Measurements from ENCODE around the gene ADM. TPM values are rescaled to one million over a fixed set of nuclear protein-coding genes. Genes with fewer than 3 reads are reported as not detected.

The ADM gene
- total RNA-seq, 1 donor from 2014 or later, result 24.5 TPM

DNA sequence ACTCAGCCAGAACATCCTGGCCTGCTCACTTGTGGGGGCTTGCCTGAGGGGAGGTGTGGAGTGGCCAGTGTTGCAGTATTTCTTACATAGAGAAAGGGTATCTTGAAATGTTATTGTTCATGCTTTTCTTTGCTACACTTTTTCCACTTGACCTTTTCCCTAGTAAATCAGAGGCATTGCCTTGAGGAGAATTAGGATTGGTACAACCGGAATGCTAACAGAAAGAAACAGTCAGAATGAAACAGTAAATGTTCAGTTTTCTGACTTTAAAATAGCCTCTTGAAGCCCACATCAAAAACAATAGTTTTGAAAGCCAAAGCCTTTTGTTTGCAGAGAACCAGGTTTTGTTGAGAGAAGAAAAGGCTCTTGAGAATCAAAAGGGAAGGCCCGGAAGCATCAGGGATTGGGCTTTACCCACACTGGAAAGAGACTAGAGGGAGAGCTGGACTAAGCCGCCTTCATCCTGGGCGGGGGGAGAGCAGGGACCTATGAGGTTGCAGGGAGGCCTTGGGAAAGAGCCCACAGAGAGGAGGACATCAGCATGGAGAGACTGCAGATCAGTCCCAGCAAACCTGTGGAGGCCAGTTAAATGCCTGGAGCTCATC, 12.4 kb downstream of the ADM start:
- intact Hi-C loops (cut with DNase I), result loop anchor here (10.0 kb wide), 1 partner anchor 342 kb away; no protein-coding TSS in a partner anchor
- Histone ChIP-seq H3K4me3 (no peak overlapping the region), H3K36me3 (no peaks in the 10 kb centered on the region), H3K27me3 (no peaks in the 10 kb centered on the region), H3K27ac (no peak overlapping the region), H3K4me1 (no peaks in the 10 kb centered on the region), H3K9me3 (no peaks in the 10 kb centered on the region)
- TF ChIP-seq, protein P1, sequence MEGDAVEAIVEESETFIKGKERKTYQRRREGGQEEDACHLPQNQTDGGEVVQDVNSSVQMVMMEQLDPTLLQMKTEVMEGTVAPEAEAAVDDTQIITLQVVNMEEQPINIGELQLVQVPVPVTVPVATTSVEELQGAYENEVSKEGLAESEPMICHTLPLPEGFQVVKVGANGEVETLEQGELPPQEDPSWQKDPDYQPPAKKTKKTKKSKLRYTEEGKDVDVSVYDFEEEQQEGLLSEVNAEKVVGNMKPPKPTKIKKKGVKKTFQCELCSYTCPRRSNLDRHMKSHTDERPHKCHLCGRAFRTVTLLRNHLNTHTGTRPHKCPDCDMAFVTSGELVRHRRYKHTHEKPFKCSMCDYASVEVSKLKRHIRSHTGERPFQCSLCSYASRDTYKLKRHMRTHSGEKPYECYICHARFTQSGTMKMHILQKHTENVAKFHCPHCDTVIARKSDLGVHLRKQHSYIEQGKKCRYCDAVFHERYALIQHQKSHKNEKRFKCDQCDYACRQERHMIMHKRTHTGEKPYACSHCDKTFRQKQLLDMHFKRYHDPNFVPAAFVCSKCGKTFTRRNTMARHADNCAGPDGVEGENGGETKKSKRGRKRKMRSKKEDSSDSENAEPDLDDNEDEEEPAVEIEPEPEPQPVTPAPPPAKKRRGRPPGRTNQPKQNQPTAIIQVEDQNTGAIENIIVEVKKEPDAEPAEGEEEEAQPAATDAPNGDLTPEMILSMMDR (IDR thresholded peaks at IDR 0.05), result no peak
- DNase-seq, result no peak
- ATAC-seq, result no peak

DNA sequence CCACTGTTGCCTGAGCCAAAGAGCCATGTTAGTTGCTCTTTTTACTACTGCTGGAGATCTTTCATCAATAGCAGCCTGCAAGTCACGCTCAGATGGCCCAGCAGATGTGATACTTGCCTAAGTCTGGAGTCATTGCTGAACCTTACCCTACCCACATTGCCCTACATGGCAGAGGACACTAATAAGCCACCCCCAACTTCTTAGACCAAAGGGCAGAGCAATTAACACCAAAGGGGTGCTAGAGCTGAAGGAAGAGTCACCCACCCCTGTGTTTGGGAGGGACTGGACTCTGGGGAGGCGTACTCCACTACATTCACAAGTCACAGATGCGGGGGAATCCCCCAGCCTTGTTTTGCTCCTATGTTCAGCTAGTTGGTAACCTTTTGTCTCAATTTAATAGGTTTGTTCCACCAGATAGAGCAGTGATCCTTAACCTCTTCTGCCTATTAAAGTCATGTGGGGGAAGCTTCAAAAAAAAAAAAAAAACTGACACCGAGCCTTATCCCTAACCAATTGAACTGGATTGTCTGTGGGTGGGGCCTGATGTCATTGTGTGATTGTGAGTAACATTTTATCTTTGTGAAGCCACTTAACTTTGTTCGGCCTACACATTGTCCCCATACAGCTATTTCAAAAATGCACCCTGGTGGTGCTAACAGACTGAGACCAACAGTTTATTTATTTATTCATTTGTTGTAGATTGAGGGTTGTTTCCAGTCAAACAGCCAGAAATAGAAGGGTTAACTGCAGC, 13.1 kb downstream of the ADM start:
- H3K27me3 ChIP-seq, result no peaks in the 10 kb centered on the region
- no peak for DNase-seq
- ATAC-seq, result no peak
- TF ChIP-seq, protein P1 (IDR thresholded peaks at IDR 0.05), result no peak
- intact Hi-C loops (cut with DNase I), result loop anchor here (10.0 kb wide), 1 partner anchor 343 kb away; no protein-coding TSS in a partner anchor
- no peak overlapping the region for H3K4me3 ChIP-seq
- H3K36me3 ChIP-seq, result no peaks in the 10 kb centered on the region
- no peak overlapping the region for H3K27ac ChIP-seq
- peaks cover 6% of the 10 kb centered on the region for H3K4me1 ChIP-seq
- H3K9me3 ChIP-seq, result no peaks in the 10 kb centered on the region

GRCh38 chr11:10318527-10318802, 13.6 kb downstream of the ADM start:
- intact Hi-C loops (cut with DNase I), result loop anchor here (10.0 kb wide), 1 partner anchor 344 kb away; no protein-coding TSS in a partner anchor

GRCh38 chr11:10319702-10320558, 15.1 kb downstream of the ADM start:
- Histone ChIP-seq H3K36me3 (no peaks in the 10 kb centered on the region), H3K27ac (no peak overlapping the region), H3K4me3 (no peak overlapping the region), H3K27me3 (no peaks in the 10 kb centered on the region), H3K9me3 (no peaks in the 10 kb centered on the region), H3K4me1 (peaks cover 16% of the 10 kb centered on the region)
- DNase-seq (no peak), ATAC-seq (no peak)
- intact Hi-C loops (cut with DNase I), result loop anchor here (10.0 kb wide), 1 partner anchor 345 kb away; no protein-coding TSS in a partner anchor
- TF ChIP-seq, protein P1 (IDR thresholded peaks at IDR 0.05), result no peak

More at GRCh38 chr11:10318527-10318802, 13.6 kb downstream of the ADM start:
- DNase-seq (no peak), ATAC-seq (no peak)
- Histone ChIP-seq H3K27ac (no peak overlapping the region), H3K9me3 (no peaks in the 10 kb centered on the region), H3K27me3 (no peaks in the 10 kb centered on the region), H3K4me3 (no peak overlapping the region), H3K4me1 (peaks cover 6% of the 10 kb centered on the region), H3K36me3 (no peaks in the 10 kb centered on the region)
- TF ChIP-seq, protein P1 (IDR thresholded peaks at IDR 0.05), result no peak

DNA sequence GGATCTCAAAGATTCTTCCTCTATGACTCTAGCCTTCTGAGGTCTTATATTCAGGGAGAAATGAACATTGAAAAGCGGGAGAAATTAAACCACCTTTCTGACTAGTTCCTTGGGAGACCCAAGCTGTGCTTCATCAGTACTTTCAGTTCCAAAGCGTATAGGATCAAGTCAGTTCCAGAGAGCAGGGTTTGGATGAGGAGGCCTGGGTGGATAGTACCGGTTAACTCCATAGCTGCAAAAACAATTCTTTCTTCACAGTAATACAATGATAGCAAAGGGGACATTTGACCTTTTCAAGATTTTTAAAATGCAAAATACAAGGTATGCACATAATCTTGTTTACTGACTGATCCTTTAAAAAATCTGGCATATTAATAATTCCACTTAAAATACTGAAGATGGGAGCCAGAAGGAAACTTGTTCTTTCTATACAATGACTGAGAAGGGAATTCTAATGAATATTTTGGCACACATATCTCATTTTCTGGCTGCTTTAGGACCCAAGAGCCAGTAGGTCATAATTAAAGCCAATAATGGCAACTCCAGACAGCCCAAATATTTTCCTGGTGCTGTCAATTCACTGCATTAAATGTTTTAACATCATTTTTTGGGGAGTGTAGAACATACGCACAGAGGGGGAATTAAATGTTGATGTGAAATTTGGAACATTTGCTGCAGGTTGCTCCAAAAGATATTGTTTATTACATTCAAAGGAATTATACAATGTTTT, 16.0 kb downstream of the ADM start:
- no peak for DNase-seq
- no peaks in the 10 kb centered on the region for H3K9me3 ChIP-seq
- peaks cover 18% of the 10 kb centered on the region for H3K4me1 ChIP-seq
- no peak overlapping the region for H3K4me3 ChIP-seq
- intact Hi-C loops (cut with DNase I), result no loop called here
- ATAC-seq, result no peak
- no peak overlapping the region for H3K27ac ChIP-seq
- H3K36me3 ChIP-seq, result no peaks in the 10 kb centered on the region
- TF ChIP-seq, protein P1 (IDR thresholded peaks at IDR 0.05), result no peak
- H3K27me3 ChIP-seq, result no peaks in the 10 kb centered on the region
